NCI-H2227 treated with DMSO at 0.1 percent for 48 hours (cell line): ENCODE results near the gene STRN4.
"Not testable (repeated sequence)": the region's sequence is repeated elsewhere in the genome, so short reads cannot be mapped to it uniquely, and the experiment has no call there.

ENCODE experiments used
- DNase-seq: peaks from one replicate; lab custom pipeline; 2025; lab: John Stamatoyannopoulos, UW

The STRN4 gene

DNA sequence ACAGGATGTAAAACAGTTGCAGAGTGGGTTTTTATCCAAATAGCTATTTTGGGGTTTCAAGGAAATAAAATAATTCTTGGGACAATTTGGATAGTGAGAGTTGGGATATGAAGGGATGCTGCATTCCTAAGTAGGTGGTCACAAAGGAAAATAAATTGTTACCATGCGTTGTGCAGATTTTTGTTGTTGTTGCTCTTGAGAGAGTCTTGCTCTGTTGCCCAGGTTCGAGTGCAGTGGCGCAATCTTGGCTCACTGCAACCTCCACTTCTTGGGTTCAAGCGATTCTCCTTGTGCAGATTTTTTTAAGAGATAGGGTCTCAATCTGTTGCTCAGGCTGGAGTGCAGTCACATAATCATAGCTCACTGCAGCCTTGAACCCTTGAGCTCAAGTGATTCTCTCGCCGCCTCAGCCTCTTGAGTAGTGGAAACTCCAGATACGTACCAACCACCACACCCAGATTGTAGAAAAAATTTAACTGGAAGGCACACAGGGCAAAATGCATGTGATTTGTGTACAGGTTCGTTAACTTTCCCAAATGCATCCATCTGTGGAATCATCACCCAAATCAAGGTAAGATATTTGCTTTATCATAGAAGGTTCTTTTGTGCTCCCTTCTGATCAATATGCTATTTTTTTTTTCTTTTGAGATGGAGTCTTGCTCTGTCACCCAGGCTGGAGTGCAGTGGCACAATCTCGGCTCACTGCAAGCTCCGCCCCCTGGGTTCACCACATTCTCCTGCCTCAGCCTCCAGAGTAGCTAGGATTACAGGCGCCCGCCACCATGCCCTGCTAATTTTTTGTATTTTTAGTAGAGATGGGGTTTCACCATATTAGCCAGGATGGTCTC is 26.1 kb upstream of the STRN4 start:
- DNase-seq = no peak

DNA sequence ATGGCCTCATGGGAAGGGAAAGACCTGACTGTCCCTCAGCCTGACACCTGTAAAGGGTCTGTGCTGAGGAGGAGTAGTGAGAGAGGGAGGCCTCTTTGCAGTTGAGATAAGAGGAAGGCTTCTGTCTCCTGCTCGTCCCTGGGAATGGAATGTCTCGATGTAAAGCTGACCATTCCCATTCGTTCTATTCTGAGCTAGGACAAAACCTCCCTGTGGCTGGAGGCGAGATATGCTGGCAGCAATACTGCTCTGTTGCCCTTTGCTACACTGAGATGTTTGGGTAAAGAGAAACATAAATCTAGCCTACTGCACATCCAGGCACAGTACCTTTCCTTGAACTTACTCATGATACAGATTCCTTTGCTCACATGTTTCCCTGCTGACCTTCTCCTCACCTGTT is 22.5 kb upstream of the STRN4 start:
- DNase-seq = not testable (repeated sequence)

- DNase-seq = no peak
These were observed 20.5 kb upstream of the STRN4 start for GRCh38 chr19:46766569-46767317.

- DNase-seq = no peak
These were observed 18.6 kb upstream of the STRN4 start for GRCh38 chr19:46764817-46765291.

DNA sequence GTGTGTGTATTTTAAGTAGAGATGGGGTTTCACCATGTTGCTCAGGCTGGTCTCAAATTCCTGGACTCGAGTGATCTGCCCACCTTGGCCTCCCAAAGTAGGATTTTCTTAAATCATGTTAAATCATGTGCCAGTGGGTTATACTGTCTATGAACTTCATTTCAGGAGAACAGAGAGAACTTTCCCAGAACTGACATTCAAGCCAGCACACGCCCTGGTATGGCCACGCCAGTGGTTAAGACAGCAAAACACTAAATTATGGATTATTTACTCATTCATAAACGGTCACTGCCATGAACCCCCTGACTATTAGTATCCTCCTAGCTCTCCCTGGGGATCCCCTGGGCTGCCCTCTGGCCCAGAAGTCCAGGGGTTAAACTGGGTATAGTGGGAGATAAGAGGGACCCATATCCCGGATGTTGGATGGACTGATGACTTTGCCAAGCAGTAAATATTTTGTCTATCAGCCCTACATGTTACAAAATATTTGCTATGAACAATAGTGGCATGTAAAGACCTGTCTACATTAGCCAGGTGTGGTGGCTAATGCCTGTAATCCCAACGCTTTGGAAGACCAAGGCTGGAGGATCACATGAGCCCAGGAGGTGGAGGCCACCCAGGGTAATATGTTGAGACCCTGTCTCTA is 16.1 kb upstream of the STRN4 start:
- DNase-seq = no peak

- DNase-seq = no peak
These were observed 15.2 kb upstream of the STRN4 start for GRCh38 chr19:46761418-46761831.

- DNase-seq = not testable (repeated sequence)
These were observed 14.6 kb upstream of the STRN4 start for GRCh38 chr19:46760897-46761296.

DNA sequence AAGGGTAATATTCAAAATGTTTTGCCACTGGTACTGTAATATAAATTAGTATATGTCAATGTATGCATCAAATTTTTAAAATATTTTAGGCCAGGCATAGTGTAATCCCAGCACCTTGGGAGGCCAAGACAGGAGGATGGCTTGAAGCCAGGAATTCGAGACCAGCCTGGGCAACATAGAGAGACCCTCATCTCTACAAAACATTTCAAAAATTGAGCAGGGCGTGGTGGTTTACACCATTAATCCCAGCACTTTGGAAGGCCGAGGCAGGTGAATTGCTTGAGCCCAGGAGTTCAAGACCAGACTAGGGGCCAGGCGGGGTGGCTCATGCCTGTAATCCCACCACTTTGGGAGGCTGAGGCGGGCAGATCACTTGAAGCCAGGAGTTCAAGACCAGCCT is 14.1 kb upstream of the STRN4 start:
- DNase-seq = no peak

- DNase-seq = no peak
These were observed 13.6 kb upstream of the STRN4 start for GRCh38 chr19:46759817-46760333.

DNA sequence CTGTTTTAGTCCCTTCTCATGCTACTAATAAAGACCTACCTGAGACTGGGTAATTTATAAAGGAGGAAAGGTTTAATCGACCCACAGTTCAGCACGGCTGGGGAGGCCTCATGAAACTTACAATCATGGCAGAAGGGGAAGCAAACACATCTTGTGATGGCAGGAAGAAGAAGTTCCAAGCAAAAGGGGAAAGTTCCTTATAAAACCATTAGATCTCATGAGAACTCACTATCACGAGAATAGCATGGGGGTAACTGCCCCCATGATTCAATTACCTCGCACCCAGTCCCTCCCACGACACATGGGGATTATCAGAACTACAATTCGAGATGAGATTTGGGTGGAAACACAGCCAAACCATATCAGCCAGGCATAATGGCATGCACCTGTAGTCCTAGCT is 13.0 kb upstream of the STRN4 start:
- DNase-seq = no peak

GRCh38 chr19:46756544-46756888 is 10.3 kb upstream of the STRN4 start:
- no peak for DNase-seq

DNA sequence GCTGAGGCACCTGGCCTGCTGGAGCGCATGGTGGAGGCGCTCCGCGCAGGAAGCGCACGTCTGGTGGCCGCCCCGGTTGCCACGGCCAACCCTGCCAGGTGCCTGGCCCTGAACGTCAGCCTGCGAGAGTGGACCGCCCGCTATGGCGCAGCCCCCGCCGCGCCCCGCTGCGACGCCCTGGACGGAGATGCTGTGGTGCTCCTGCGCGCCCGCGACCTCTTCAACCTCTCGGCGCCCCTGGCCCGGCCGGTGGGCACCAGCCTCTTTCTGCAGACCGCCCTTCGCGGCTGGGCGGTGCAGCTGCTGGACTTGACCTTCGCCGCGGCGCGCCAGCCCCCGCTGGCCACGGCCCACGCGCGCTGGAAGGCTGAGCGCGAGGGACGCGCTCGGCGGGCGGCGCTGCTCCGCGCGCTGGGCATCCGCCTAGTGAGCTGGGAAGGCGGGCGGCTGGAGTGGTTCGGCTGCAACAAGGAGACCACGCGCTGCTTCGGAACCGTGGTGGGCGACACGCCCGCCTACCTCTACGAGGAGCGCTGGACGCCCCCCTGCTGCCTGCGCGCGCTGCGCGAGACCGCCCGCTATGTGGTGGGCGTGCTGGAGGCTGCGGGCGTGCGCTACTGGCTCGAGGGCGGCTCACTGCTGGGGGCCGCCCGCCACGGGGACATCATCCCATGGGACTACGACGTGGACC is 9.7 kb upstream of the STRN4 start:
- no peak for DNase-seq

GRCh38 chr19:46755077-46755852 is 9.0 kb upstream of the STRN4 start:
- DNase-seq = no peak

DNA sequence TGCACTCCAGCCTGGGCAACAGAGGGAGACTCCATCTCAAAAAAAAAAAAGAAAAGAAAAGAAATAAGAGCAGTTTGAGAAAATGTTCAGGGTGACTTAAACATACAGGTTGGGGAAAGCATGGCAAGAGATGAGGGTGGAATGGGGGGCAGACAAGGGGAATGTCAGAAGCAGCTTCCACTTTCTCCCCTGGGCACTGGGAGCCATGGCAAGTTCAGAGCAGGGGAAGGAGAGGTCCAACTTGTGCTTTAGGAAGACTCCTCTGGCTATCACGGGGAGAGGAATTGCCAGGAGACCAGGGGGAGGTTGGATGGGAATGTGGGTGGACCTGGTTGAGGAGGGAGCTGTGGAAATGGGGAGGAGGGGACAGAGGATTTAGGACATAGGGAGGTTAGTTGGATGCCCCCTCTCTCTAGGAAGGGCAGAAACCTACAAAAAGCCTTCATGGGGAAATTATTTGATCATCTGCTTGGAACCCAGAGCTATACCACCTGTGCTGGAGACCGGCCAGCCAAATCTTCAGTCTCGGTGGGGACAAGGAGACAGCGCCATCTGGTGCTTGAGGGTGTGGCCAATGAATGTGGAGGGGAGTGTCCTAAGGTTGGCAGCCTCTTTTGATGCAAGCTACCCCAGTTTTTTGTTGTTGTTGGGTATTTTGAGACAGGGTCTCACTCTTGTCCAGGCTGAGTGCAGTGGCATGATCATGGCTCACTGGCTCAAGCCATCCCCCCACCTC is 7.3 kb upstream of the STRN4 start:
- no peak for DNase-seq

GRCh38 chr19:46748325-46749109 is 2.3 kb upstream of the STRN4 start:
- no peak for DNase-seq

DNA sequence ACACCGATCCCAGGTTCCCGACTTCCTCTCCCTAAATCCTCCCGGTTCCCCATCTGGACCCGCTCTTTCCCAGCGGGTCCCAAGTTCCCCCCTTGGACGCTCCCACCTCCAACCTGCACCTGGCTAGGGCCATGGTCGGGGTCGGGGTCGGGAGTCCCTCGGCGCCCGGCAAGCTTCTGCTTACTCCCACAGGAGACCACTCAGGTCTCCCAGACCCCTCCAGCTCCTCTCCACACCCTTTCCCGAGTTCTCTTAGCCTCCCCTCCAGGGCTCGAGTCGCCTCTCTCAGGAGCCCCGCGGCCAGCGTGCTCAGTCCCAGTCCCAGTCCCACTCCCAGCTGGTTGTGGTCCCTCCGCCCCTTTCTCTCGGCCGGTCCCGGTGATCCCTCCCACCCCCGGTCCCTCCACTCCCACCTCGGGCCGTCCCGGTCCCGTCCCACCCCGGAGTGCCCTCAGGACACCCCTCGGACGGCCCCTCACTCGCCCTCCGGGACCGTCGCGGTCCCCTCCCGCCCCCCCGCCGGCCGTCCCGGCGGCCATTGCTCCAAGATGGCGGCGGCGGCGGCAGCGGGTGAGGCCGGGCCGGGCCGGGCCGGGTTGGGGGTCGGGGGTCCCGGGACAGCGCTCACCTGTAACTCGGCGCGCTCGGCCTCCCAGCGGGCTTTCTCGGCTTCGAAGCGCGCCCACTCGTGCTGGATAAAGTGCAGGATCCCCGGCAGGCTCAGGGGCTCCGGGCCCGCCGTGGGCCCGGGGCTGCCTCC is 549 bp downstream of the STRN4 start, which contains the start of gene FKRP:
Gene FKRP, plus strand, starts transcription at position 537 of the 760 bp plus-strand sequence. CDS start 9,394 bp downstream, outside the sequence.
- no peak for DNase-seq

- DNase-seq = no peak
These were observed 1.2 kb downstream of the STRN4 start for GRCh38 chr19:46745030-46745429.

GRCh38 chr19:46744005-46744691 is 2.1 kb downstream of the STRN4 start:
- DNase-seq = no peak
